RPMI7951 (cell line): ENCODE results near the gene DCDC2C. TPM values are rescaled to one million over a fixed set of nuclear protein-coding genes. Genes with fewer than 3 reads are reported as not detected.

Experiments
- DNase-seq: peaks from one replicate; pipeline ENCODE4 v3.0.0-alpha.2; 2012; ENCODE audit warnings: low read depth
- total RNA-seq: library from RNA; depleted of rRNA; stranded (reverse); fragments of >200 nt; shearing (Covaris generic); gene quantifications from 2 replicates; pipeline ENCODE4 v1.2.3, GENCODE V29; 2014

The DCDC2C gene
- total RNA-seq, 1 experiment from 2014 or later, result not detected

DNA sequence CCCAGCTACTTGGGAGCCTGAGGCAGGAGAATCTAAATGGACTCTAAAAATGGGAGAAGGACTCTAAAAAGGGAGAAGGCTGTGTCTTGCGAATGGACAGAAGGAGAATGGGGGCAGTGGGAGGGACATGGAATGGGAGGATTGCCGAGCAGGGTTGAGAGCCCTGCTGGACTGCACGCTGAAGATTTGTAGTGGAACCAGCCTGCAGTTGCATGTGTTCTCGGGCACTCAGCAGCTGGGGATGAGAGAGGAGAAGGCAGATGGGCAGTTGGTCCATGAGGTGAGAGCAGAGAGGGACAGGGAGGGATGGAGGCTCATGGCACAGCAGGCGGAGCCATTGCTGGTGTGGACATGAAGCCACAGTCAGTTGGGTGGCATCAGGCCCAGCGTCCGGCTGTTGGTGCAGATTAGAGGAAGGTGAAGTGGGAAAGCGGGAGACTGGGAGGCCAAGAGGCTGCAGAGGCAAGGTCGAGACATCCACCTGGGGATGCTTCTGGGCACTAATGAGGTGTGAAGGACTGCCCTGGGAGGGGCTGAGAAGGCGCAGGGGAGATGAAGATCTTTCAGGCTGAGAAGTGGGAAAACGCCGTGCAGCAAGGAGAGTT, 40.7 kb downstream of the DCDC2C start:
- no peak for DNase-seq

DNA sequence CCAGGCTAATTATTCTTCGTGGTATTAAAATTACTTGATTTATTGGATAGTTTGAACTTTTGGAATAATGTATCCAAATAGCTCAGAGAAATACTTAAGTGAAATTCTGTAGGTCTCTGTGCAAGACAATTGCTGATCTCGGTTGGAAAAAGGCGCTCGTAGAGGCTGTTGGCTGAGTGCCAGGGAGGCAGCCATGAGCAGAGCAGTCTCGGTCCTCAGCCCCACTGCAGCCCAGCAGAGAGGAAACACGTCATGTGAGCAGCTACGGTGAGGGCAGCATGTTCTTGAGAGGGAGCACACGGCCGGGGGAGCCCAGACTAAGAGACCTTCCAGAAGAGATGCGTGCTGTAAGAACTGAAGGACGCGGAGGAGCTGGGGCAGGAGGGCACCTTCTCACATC, 42.5 kb downstream of the DCDC2C start:
- DNase-seq, result no peak

DNA sequence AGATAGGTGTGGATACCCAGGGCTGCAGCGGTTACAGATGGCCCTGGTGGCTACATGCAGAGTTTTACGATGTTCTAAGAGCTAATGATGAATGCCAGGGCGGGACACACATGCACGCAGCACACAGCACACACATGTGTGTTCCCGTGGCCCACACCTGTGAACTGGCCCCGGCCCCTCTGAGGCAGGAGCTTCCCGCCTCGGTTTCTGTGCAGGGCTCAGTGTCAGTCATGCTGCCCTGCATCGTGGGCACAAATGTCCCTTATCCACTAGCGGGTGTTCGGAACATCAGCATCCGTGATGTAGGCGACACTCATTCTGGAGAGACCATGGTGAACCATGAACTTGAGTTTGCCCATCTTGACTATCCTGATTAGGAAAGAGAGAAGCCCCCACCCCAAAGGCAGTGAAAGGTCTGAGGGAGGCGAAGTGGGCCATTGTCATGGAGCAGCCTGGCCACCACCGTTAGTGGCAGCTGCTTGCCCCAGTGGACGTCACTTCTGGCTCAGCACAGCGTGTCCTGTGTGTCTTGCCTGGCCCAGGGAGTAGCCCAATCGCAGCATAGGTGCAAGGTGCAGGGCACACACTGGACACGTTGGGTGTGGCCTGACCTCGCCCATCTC, 43.8 kb downstream of the DCDC2C start:
- no peak for DNase-seq

GRCh38 chr2:3747826-3748225, 44.5 kb downstream of the DCDC2C start:
- DNase-seq, result no peak

GRCh38 chr2:3749201-3749600, 45.8 kb downstream of the DCDC2C start:
- DNase-seq, result no peak

- no peak for DNase-seq
Observed at GRCh38 chr2:3751251-3751650, 47.9 kb downstream of the DCDC2C start.

DNA sequence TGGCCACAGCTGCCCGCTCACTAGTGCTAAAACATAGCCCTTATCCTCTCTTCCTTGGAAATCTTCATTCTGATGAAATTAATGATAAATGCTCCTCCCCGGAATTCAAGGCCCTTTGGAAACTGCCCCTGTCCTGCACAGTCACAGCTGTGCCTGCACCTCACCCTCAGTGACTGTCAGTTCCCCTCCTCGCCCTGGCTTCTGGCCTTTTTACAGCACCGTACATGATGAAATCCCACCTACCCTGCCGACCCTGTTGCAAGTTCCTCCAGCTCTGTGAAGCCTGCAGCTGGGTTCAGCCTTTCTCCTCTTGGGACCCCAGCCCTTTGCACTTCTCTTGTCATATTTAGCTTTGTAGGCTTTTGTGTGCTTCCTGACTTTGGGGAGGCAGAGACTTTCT, 48.4 kb downstream of the DCDC2C start:
- no peak for DNase-seq

DNA sequence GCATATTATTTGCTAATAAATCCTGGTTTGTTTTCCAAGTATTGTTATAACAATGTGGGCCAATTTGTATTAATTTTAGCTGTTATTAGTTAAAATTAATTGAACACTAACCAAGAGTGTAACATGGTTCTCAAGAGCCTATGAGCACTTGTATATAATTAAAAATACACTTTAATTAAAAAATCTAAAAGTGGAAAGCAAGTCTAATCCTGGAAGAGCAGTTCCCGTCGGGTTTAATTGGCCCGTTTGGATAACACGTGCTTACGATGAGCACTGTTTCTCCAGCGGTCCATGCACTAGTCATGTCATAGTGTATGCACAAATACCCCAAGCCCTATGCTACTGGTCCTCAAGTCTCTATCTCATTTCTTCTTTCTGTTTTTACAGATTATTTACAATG, 49.0 kb downstream of the DCDC2C start:
- DNase-seq, result no peak

DNA sequence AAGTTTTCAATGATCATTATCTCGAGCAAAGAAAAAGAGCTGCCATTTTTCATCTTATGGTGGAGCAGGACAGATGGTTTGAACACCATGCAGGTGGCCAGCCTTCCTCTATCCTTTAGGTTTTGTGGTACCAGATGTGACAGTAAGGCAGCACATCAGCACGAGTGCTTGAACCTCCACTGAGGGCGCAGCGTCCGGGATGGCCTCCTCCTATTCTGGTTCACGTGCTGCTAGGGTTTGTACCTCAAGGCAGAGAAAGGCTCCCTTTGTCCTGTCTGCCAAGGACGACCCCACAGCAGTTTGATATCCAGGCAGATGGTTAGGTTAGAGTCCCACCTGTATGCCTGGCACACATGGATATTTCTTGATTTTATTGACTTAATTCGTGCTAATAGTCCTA, 50.2 kb downstream of the DCDC2C start:
- no peak for DNase-seq

DNA sequence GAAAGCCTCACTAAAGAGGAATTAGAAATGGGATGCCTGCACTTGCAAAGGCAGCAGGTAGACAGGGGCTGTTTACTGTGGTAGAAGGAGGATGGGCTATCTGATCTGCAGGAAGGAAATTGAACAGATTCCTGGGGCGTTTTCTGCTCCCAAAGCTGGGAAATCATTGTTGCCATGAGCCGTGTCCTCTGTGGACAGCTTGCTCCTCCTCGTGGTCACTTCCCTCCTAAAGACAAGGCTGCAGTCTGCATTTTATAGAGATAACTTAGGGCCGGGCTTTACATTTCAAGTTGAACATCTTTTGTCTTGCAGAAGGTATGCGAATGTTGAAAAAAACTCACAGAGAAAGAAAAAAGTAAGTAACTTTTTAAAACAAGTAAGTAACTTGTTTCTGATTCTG, 50.9 kb downstream of the DCDC2C start:
- no peak for DNase-seq

DNA sequence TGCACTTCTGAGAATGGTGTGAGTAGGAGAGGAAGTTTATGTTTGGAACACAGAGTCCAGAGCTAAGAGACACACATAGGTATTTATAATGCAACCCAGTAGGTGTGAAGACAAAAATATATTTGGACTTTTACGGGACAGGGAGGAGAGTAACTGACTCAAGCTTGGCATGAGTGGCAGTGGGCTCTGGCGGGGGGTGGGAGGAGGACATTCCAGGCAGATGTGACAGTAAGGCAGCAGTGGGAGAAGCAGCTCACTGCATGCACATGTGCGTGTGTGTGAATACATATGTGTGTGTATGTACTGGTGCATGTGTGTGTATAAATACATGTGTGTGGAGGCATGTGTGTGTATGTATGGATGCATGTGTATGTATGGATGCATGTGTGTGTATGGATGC, 51.4 kb downstream of the DCDC2C start:
- DNase-seq, result no peak

DNA sequence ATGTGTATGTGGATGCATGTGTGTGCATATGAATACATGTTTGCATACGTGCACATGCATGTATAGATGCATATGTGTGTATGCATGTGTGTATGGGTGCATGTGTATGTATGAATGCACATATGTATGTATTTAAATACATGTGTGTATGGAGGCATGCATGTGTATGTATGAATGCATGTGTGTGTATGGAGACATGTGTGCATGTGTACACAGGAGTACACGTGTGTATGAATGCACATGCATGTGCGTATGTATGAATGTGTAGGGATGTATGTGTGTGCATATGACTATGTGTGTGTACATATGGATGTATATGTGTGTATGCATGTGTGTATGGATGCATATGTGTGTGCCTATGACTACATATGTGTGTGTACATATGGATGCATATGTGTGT, 51.9 kb downstream of the DCDC2C start:
- no peak for DNase-seq

GRCh38 chr2:3756306-3756705, 52.9 kb downstream of the DCDC2C start:
- no peak for DNase-seq

GRCh38 chr2:3758906-3759305, 55.5 kb downstream of the DCDC2C start:
- no peak for DNase-seq

DNA sequence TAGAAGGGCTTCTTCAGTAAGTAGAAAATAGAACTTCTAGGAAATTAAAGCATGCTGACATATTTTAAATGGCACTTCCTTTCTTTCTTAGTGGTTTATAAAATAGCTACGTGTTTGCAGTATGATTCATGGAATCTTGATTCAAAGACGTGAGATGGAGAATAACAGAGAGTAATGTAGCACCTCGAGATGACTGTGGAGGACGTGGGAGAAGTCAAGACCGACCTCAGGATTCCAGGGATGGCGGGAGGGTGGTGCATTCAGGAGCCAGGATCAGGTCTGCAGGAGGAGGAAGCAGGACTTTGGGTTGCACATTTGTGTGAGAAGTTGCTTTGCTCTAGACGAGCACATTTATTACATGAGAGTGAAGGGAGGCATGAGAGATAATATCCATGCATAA, 56.0 kb downstream of the DCDC2C start:
- no peak for DNase-seq

- DNase-seq, result no peak
Observed at GRCh38 chr2:3759761-3760160, 56.4 kb downstream of the DCDC2C start.

DNA sequence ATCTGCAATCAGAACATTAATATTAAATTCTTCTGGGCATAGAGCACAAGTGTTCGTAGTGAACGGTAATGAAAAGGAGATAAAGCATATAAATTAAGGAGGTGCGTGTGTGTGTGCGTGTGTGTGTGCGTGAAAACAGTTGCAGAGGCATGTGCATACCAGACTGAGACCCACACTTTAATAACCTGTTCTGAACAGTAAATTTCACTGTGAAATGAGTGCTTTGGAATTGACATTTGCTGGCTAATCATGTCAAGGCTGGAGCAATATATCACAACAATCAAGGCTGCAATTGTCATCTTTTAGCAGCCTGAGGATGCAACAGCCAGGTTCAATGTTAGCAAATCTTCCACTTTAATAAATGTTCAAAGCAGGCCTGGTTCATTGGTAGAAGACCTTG, 57.9 kb downstream of the DCDC2C start:
- no peak for DNase-seq

- no peak for DNase-seq
Observed at GRCh38 chr2:3762771-3763447, 59.5 kb downstream of the DCDC2C start.

DNA sequence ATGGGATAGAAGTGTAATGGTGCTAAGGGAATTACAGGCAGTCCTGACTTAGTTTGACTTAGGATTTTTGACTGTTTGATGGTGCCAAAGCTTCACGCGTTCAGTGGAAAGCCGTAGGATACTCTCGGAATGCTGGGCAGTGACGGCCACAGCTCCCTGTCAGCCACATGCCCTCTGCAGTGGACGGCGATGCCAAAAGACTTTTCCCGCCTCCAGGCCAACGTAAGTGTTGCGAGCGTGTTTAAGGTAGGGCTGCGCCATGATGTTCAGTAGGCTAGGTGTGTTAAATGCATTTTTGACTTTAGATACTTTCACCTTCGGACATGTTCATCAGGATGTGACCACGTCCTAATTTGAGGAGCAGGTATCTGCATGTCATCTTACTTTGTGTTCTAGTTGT, 63.4 kb downstream of the DCDC2C start:
- no peak for DNase-seq

- DNase-seq, result no peak
Observed at GRCh38 chr2:3768960-3769765, 65.8 kb downstream of the DCDC2C start.

GRCh38 chr2:3769766-3770165, 66.4 kb downstream of the DCDC2C start:
- DNase-seq, result no peak

DNA sequence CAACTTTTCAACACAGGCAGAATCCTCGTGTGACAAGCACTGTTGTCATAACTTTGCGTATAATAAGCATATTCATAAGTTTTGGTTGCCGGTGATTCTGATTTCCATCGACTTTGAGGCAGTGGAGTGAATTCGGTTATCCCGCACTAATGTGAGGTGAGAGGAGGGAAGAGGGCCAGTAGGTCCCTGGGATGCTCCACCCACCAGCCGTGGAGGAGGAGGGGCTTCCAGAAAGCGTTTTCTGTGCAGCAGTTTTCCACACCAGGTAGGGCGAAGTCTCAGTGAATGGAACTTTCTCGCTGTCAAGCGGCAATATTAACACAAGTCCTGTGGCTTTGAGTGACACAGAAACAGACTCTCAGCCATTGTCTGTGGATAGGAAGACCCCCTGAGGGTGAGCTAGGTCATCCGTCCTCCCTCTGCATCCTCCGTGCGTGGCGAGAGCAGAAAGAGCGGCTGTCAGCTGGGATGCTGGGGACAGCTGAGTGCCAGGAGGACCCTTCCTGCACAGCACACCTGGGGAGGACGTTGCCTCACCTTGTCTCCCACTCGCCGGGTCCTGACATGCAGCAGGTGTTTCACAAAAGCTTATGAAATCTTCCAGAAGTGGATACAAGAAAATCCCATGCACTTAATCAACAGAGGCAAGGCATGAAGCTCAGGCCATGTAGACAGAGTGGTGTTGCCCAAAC, 67.5 kb downstream of the DCDC2C start:
- no peak for DNase-seq
